Peyer's patch (tissue), 4 donors: Measurements from ENCODE around the gene MYLK.

Experiments used
- CTCF ChIP-seq, 6 experiments: fragments of 450-650 bp in 4 of 6; fragments of 200-600 bp in 2 of 6; sonication (generic) in 1 of 6; IDR thresholded peaks; one replicate each; pipeline ENCODE4 v1.5.1; 2017 to 2019; ENCODE audit warnings: antibody characterized with exemption in 6 of 6, mild to moderate bottlenecking in 3 of 6, moderate library complexity in 1 of 6
- POLR2A ChIP-seq, 2 donors: fragments of 450-650 bp; IDR thresholded peaks; one replicate each; pipeline ENCODE4 v1.5.1; 2017; ENCODE audit warnings: antibody characterized with exemption in 2 of 2, mild to moderate bottlenecking in 2 of 2, moderate library complexity in 2 of 2

GRCh38 chr3:123692671-123693070 lies 191.5 kb downstream of the MYLK start:
- TF ChIP-seq CTCF (IDR thresholded peaks at IDR 0.05) (no peak), POLR2A (IDR thresholded peaks at IDR 0.05) (no peak)
